ENCODE results near the gene MAPKAP1.

MAPKAP1 gene

GRCh38 chr9:125561509-125562148 lies 145.4 kb downstream of the MAPKAP1 start:
- TF ChIP-seq CTCF (IDR thresholded peaks at IDR 0.05; ENCODE audit: insufficient read depth, low read depth, low read length, missing control alignments): no peak
- DNase-seq (ENCODE audit: low read depth): peak; percentile 56
- H3K4me3 ChIP-seq (ENCODE audit: low read depth, low read length): peak overlapping the region; percentile 25; the same call in 1 of the 2 replicates

- no peak for DNase-seq (ENCODE audit: low read depth)
- no peak for TF ChIP-seq CTCF (IDR thresholded peaks at IDR 0.05; ENCODE audit: insufficient read depth, low read depth, low read length, missing control alignments)
- H3K4me3 ChIP-seq (ENCODE audit: low read depth, low read length): no peak overlapping the region
These were observed 147.1 kb downstream of the MAPKAP1 start for GRCh38 chr9:125559894-125560293.

- no peak for DNase-seq (ENCODE audit: low read depth)
- H3K4me3 ChIP-seq (ENCODE audit: low read depth, low read length): no peak overlapping the region
- TF ChIP-seq CTCF (IDR thresholded peaks at IDR 0.05; ENCODE audit: insufficient read depth, low read depth, low read length, missing control alignments): no peak
These were observed 147.8 kb downstream of the MAPKAP1 start for GRCh38 chr9:125559194-125559593.

- peak; percentile 83 for TF ChIP-seq CTCF (IDR thresholded peaks at IDR 0.05; ENCODE audit: insufficient read depth, low read depth, low read length, missing control alignments)
- DNase-seq (ENCODE audit: low read depth): peak; percentile 85
- no peak overlapping the region for H3K4me3 ChIP-seq (ENCODE audit: low read depth, low read length)
These were observed 148.4 kb downstream of the MAPKAP1 start for GRCh38 chr9:125558453-125559092.

- TF ChIP-seq CTCF (IDR thresholded peaks at IDR 0.05; ENCODE audit: insufficient read depth, low read depth, low read length, missing control alignments): no peak
These were observed 150.8 kb downstream of the MAPKAP1 start for GRCh38 chr9:125556046-125556721.

GRCh38 chr9:125554726-125555125 lies 152.3 kb downstream of the MAPKAP1 start:
- no peak for DNase-seq (ENCODE audit: low read depth)
- no peak overlapping the region for H3K4me3 ChIP-seq (ENCODE audit: low read depth, low read length)
- no peak for TF ChIP-seq CTCF (IDR thresholded peaks at IDR 0.05; ENCODE audit: insufficient read depth, low read depth, low read length, missing control alignments)

More at GRCh38 chr9:125556046-125556721, 150.8 kb downstream of the MAPKAP1 start:
- H3K4me3 ChIP-seq (ENCODE audit: low read depth, low read length): no peak overlapping the region
- DNase-seq (ENCODE audit: low read depth): no peak
